Measurements from ENCODE around the gene NPLOC4.

- TF ChIP-seq ZNF473 (tag by site-specific recombination; IDR thresholded peaks at IDR 0.05) (no peak), PRDM10 (tag by site-specific recombination; IDR thresholded peaks at IDR 0.05) (no peak), ZNF624 (tag by site-specific recombination; IDR thresholded peaks at IDR 0.05) (no peak), ZBTB17 (tag by site-specific recombination; IDR thresholded peaks at IDR 0.05) (no peak), ZNF626 (tag by site-specific recombination; IDR thresholded peaks at IDR 0.05) (no peak), BCL11B (tag by site-specific recombination; IDR thresholded peaks at IDR 0.05; ENCODE audit: low read depth) (no peak), ZNF785 (tag by site-specific recombination; IDR thresholded peaks at IDR 0.05) (no peak), ZNF670 (tag by site-specific recombination; IDR thresholded peaks at IDR 0.05; ENCODE audit: low read depth) (no peak), ZNF777 (tag by site-specific recombination; IDR thresholded peaks at IDR 0.05; ENCODE audit: borderline replicate concordance) (no peak), ZNF274 (IDR thresholded peaks at IDR 0.05; ENCODE audit: low read length) (no peak), ZNF274 (tag by site-specific recombination; IDR thresholded peaks at IDR 0.05; ENCODE audit: borderline replicate concordance) (no peak), ZNF623 (tag by site-specific recombination; IDR thresholded peaks at IDR 0.05) (no peak), CTCF (tag by site-specific recombination; IDR thresholded peaks at IDR 0.05) (no peak), ZNF335 (tag by site-specific recombination; conservative IDR thresholded peaks at IDR 0.05) (no peak)
Observed at GRCh38 chr17:81612172-81612970, 24.5 kb downstream of the NPLOC4 start.

Data from HEK293 (cell line).